Measurements from ENCODE around the gene CNIH2.
A peak's percentile ranks its signal among the peaks of the same experiment; 100 is the strongest.

CNIH2 gene

DNA sequence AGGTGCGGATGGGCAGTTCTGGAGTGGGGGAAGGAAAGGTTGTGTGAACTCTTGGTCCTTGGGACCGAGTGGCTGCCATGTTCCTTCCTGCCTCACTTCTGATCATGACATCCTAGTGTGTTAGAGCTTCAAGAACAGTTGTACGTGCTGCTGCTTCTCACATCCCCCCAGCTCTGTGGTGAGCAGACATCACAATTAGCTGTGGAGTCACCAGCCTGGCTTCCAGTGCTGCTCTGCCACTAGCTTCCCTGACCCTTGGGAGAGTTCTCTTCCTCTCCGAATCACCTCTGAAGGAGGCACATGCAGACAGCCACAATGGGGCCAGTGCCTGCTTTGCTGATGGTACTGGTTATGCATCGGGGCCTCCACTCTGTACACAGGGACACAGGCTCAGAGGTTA lies 15.8 kb upstream of the CNIH2 start:
- CTCF ChIA-PET = interaction anchor here (0.9 kb wide), 1 partner anchor 40 kb away, joined by 5 read pairs; no protein-coding TSS in a partner anchor
- POLR2A ChIA-PET = no interaction called here
- no peak for TF ChIP-seq SUZ12 (IDR thresholded peaks at IDR 0.05)
- DNase-seq (ENCODE audit: extremely low spot score) = no peak

DNA sequence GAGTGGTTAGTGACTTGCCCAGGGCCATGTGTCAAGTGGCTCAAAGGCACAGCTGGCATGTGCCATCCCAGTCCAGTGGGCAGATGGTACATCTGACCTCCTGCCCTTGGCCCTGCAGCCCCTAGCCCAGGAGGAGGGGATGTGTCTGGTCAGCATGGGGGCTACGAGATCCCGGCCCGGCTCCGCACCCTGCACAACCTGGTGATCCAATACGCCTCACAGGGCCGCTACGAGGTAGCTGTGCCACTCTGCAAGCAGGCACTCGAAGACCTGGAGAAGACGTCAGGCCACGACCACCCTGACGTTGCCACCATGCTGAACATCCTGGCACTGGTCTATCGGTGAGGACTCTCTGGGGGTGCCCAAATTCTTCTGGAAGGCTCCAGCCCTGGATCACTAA lies 15.3 kb upstream of the CNIH2 start:
- TF ChIP-seq SUZ12 (IDR thresholded peaks at IDR 0.05) (no peak), BHLHE40 (IDR thresholded peaks at IDR 0.05; ENCODE audit: borderline replicate concordance) (no peak), NFRKB (IDR thresholded peaks at IDR 0.05) (no peak), ZNF384 (IDR thresholded peaks at IDR 0.05) (no peak), FOXA1 (IDR thresholded peaks at IDR 0.05) (no peak), L3MBTL2 (conservative IDR thresholded peaks at IDR 0.05) (no peak), CTBP1 (IDR thresholded peaks at IDR 0.05; ENCODE audit: borderline replicate concordance) (no peak), TARDBP (IDR thresholded peaks at IDR 0.05) (no peak)
- DNase-seq (ENCODE audit: extremely low spot score) = no peak
- CTCF ChIA-PET = no interaction called here
- POLR2A ChIA-PET = interaction anchor here (0.7 kb wide), 1 partner anchor 26 kb away, joined by 4 read pairs; the partner anchor contains the start of gene YIF1A

DNA sequence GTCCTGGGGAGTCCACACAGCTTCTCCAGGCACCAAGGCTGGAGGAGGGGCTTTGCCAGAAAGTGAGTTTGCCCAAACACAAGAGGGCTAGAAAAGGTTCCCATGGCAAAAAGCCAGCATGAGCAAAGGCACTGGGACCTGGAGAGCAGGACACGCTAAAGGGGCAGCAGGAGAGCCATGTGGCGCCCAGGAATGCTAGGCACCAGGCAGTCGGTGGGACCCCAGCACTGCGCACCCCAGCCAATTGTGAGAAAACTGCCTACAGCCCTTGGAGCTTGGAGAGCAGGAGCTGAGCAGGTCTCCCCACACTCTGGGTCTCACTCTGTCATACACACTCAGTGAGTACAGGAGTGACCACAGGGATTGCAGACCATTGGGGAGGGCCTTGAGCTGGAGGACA lies 14.7 kb upstream of the CNIH2 start:
- ChIA-PET POLR2A (interaction anchor here (0.7 kb wide), 1 partner anchor 26 kb away, joined by 4 read pairs; the partner anchor contains the start of gene YIF1A), CTCF (interaction anchor here (0.8 kb wide), 1 partner anchor 41 kb away, joined by 3 read pairs; no protein-coding TSS in a partner anchor)
- TF ChIP-seq HDGF (IDR thresholded peaks at IDR 0.05; ENCODE audit: borderline replicate concordance) (no peak), NFRKB (IDR thresholded peaks at IDR 0.05) (no peak), L3MBTL2 (conservative IDR thresholded peaks at IDR 0.05) (no peak)
- no peak for DNase-seq (ENCODE audit: extremely low spot score)

DNA sequence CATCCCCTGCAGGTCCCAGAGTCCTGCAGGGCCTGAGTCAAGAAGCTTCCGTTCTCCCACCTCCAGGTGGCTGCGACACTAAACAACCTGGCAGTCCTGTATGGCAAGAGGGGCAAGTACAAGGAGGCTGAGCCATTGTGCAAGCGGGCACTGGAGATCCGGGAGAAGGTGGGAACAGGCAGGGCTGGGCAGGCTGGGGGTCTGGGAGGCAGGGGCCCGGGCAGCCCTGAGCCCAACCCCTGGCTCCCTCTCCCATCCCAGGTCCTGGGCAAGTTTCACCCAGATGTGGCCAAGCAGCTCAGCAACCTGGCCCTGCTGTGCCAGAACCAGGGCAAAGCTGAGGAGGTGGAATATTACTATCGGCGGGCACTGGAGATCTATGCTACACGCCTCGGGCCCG lies 14.2 kb upstream of the CNIH2 start:
- POLR2A ChIA-PET = no interaction called here
- TF ChIP-seq SP1 (IDR thresholded peaks at IDR 0.05) (no peak), FOXK2 (IDR thresholded peaks at IDR 0.05) (no peak), ELF4 (IDR thresholded peaks at IDR 0.05) (no peak), ZNF384 (IDR thresholded peaks at IDR 0.05) (no peak), SUZ12 (IDR thresholded peaks at IDR 0.05) (no peak), CTBP1 (IDR thresholded peaks at IDR 0.05; ENCODE audit: borderline replicate concordance) (no peak), TARDBP (IDR thresholded peaks at IDR 0.05) (no peak), ARNT (IDR thresholded peaks at IDR 0.05) (no peak), FOXA1 (IDR thresholded peaks at IDR 0.05) (no peak), HDGF (IDR thresholded peaks at IDR 0.05; ENCODE audit: borderline replicate concordance) (no peak), FOXM1 (IDR thresholded peaks at IDR 0.05; ENCODE audit: borderline replicate concordance) (no peak), BHLHE40 (IDR thresholded peaks at IDR 0.05; ENCODE audit: borderline replicate concordance) (no peak), L3MBTL2 (conservative IDR thresholded peaks at IDR 0.05) (no peak), LEF1 (IDR thresholded peaks at IDR 0.05; ENCODE audit: borderline replicate concordance) (no peak), NFRKB (IDR thresholded peaks at IDR 0.05) (no peak)
- TF ChIP-seq, protein P1, sequence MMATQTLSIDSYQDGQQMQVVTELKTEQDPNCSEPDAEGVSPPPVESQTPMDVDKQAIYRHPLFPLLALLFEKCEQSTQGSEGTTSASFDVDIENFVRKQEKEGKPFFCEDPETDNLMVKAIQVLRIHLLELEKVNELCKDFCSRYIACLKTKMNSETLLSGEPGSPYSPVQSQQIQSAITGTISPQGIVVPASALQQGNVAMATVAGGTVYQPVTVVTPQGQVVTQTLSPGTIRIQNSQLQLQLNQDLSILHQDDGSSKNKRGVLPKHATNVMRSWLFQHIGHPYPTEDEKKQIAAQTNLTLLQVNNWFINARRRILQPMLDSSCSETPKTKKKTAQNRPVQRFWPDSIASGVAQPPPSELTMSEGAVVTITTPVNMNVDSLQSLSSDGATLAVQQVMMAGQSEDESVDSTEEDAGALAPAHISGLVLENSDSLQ (IDR thresholded peaks at IDR 0.05) = no peak
- no peak for DNase-seq (ENCODE audit: extremely low spot score)
- CTCF ChIA-PET = interaction anchor here (0.8 kb wide), 1 partner anchor 42 kb away, joined by 3 read pairs; no protein-coding TSS in a partner anchor

DNA sequence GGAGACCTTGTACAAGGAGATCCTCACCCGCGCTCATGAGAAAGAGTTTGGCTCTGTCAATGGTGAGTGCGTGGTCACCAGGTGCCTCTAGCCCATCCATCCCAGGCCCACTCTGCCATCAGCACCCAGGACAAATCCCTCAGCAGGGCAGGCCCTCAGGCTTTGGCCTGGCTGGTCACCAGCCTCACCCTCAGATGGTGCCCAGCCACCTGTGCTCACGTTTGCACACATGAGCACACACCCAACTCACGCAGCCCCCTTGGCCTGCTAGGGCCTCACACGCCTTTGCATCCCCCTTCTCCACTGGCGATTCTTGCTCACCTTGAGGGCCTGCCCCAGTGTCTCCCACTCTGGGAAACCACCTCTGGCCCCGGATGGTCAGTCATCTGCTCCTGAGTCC lies 13.6 kb upstream of the CNIH2 start:
- TF ChIP-seq SUZ12 (IDR thresholded peaks at IDR 0.05) (no peak), BHLHE40 (IDR thresholded peaks at IDR 0.05; ENCODE audit: borderline replicate concordance) (no peak)
- no peak for DNase-seq (ENCODE audit: extremely low spot score)
- POLR2A ChIA-PET = no interaction called here
- CTCF ChIA-PET = interaction anchor here (0.5 kb wide), 1 partner anchor 56 kb away, joined by 3 read pairs; no protein-coding TSS in a partner anchor

DNA sequence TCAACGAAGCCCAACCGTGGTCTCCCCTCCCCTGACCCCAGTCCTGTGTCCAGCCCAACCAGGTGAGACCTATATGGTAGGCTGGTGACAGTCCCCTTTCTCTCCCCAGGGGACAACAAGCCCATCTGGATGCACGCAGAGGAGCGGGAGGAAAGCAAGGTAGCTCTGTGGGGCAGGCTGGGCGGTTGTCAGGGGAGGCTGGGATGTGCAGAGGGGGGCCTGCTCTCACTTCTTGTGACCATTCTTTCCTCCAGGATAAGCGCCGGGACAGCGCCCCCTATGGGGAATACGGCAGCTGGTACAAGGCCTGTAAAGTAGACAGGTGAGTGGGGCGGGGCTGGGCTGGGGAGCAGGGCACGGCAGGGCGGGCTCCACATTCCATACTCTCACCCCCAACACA lies 13.1 kb upstream of the CNIH2 start:
- ChIA-PET POLR2A (no interaction called here), CTCF (interaction anchor here (1.0 kb wide), 1 partner anchor 9 kb away, joined by 4 read pairs; no protein-coding TSS in a partner anchor)
- TF ChIP-seq FOXA1 (IDR thresholded peaks at IDR 0.05) (no peak), LEF1 (IDR thresholded peaks at IDR 0.05; ENCODE audit: borderline replicate concordance) (no peak), NFRKB (IDR thresholded peaks at IDR 0.05) (no peak), L3MBTL2 (conservative IDR thresholded peaks at IDR 0.05) (no peak), BHLHE40 (IDR thresholded peaks at IDR 0.05; ENCODE audit: borderline replicate concordance) (no peak), FOXK2 (IDR thresholded peaks at IDR 0.05) (no peak), ZNF384 (IDR thresholded peaks at IDR 0.05) (no peak), ARNT (IDR thresholded peaks at IDR 0.05) (no peak), SP1 (IDR thresholded peaks at IDR 0.05) (no peak), HDGF (IDR thresholded peaks at IDR 0.05; ENCODE audit: borderline replicate concordance) (no peak), ELF4 (IDR thresholded peaks at IDR 0.05) (no peak), TARDBP (IDR thresholded peaks at IDR 0.05) (no peak), CTBP1 (IDR thresholded peaks at IDR 0.05; ENCODE audit: borderline replicate concordance) (no peak), FOXM1 (IDR thresholded peaks at IDR 0.05; ENCODE audit: borderline replicate concordance) (no peak), SUZ12 (IDR thresholded peaks at IDR 0.05) (no peak)
- TF ChIP-seq, protein P1 (IDR thresholded peaks at IDR 0.05) = no peak
- DNase-seq (ENCODE audit: extremely low spot score) = peak; percentile 33

DNA sequence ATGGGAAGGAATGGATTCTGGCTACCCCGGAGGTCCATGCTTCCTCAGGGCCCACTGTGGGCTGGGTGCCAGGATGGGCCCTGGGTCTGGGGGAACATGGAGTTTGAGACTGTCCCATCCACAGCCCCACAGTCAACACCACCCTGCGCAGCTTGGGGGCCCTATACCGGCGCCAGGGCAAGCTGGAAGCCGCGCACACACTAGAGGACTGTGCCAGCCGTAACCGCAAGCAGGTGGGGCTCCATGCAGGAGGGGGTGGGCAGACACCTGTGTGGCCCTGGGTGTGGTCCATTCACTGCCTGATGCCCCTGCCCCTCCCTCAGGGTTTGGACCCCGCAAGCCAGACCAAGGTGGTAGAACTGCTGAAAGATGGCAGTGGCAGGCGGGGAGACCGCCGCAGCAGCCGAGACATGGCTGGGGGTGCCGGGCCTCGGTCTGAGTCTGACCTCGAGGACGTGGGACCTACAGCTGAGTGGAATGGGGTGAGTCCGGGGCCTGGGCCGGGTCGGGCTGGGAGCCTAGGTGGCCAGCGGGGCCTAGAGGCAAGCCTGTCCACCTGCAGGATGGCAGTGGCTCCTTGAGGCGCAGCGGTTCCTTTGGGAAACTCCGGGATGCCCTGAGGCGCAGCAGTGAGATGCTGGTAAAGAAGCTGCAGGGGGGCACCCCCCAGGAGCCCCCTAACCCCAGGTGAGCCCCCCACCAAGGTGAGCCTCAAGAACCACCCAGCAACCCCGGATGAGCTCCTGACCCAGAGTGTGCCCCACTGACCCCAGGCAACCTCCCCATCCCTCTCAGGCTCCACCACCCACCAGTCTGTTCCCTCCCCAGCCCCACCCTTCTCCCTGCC lies 12.2 kb upstream of the CNIH2 start:
- CTCF ChIA-PET = interaction anchor here (1.0 to 1.7 kb wide), 2 partner anchors 10 to 12 kb away, joined by 4 read pairs; no protein-coding TSS in a partner anchor
- TF ChIP-seq FOXK2 (IDR thresholded peaks at IDR 0.05) = no peak
- TF ChIP-seq LEF1 (IDR thresholded peaks at IDR 0.05; ENCODE audit: borderline replicate concordance) = no peak
- no peak for TF ChIP-seq SUZ12 (IDR thresholded peaks at IDR 0.05)
- TF ChIP-seq FOXM1 (IDR thresholded peaks at IDR 0.05; ENCODE audit: borderline replicate concordance) = no peak
- TF ChIP-seq L3MBTL2 (conservative IDR thresholded peaks at IDR 0.05) = no peak
- no peak for TF ChIP-seq ZNF384 (IDR thresholded peaks at IDR 0.05)
- TF ChIP-seq FOXA1 (IDR thresholded peaks at IDR 0.05) = no peak
- no peak for TF ChIP-seq NFRKB (IDR thresholded peaks at IDR 0.05)
- no peak for TF ChIP-seq ARNT (IDR thresholded peaks at IDR 0.05)
- no peak for TF ChIP-seq BHLHE40 (IDR thresholded peaks at IDR 0.05; ENCODE audit: borderline replicate concordance)
- TF ChIP-seq, protein P1 (IDR thresholded peaks at IDR 0.05) = no peak
- TF ChIP-seq CTBP1 (IDR thresholded peaks at IDR 0.05; ENCODE audit: borderline replicate concordance) = no peak
- no peak for TF ChIP-seq TARDBP (IDR thresholded peaks at IDR 0.05)
- TF ChIP-seq HDGF (IDR thresholded peaks at IDR 0.05; ENCODE audit: borderline replicate concordance) = no peak
- no peak for TF ChIP-seq SP1 (IDR thresholded peaks at IDR 0.05)
- TF ChIP-seq ELF4 (IDR thresholded peaks at IDR 0.05) = no peak
- DNase-seq (ENCODE audit: extremely low spot score) = no peak
- POLR2A ChIA-PET = interaction anchor here (1.1 to 3.6 kb wide), 2 partner anchors 23 to 43 kb away, joined by 4 to 15 read pairs; partner anchors contain the start of gene YIF1A

Data from HEK293T (cell line).